PFSK-1 (cell line): ENCODE measurements around the gene MINK1.
A peak's percentile ranks its signal among the peaks of the same experiment; 100 is the strongest.

Experiments
- FOXP2 ChIP-seq: optimal IDR thresholded peaks from 2 replicates; pipeline ENCODE3; 2011; ENCODE audit warnings: borderline replicate concordance, control low read depth, inconsistent platforms; ENCODE audit not compliant: insufficient read depth; ENCODE audit errors: extremely low read length, extremely low read depth
- POLR2AphosphoS5 ChIP-seq: IDR thresholded peaks from 2 replicates; pipeline ENCODE4 v1.6.1; 2012; ENCODE audit warnings: low read depth, mild to moderate bottlenecking, control low read depth, low read length, moderate library complexity
- REST ChIP-seq, 2 experiments: IDR thresholded peaks; 2 replicates each; pipeline versions ENCODE4 v1.6.1 to v1.8.0; 2011 to 2012; ENCODE audit warnings: low read depth in 2 of 2, low read length in 2 of 2, control low read depth in 1 of 2, inconsistent platforms in 1 of 2, mild to moderate bottlenecking in 1 of 2, moderate library complexity in 1 of 2; ENCODE audit not compliant: insufficient read depth in 1 of 2
- SIN3A ChIP-seq: IDR thresholded peaks from 2 replicates; pipeline ENCODE4 v1.6.1; 2012; ENCODE audit warnings: mild to moderate bottlenecking, low read length, moderate library complexity, borderline replicate concordance; ENCODE audit not compliant: insufficient read depth
- TAF1 ChIP-seq: IDR thresholded peaks from 2 replicates; pipeline ENCODE4 v1.6.1; 2012; ENCODE audit warnings: low read length, control low read depth, borderline replicate concordance; ENCODE audit not compliant: insufficient read depth

Gene MINK1

GRCh38 chr17:4937553-4937952, 104.4 kb downstream of the MINK1 start:
- TF ChIP-seq FOXP2 (no peak), SIN3A (no peak), TAF1 (no peak)

- TF ChIP-seq TAF1 (no peak), FOXP2 (no peak), REST (IDR thresholded peaks at IDR 0.05; ENCODE audit: insufficient read depth in 1 of 2, low read depth in 2 of 2, low read length in 2 of 2) (no peak)
These were observed 104.9 kb downstream of the MINK1 start for GRCh38 chr17:4938069-4938491.

- TF ChIP-seq FOXP2 (no peak), TAF1 (no peak), SIN3A (no peak), REST (IDR thresholded peaks at IDR 0.05; ENCODE audit: insufficient read depth in 1 of 2, low read depth in 2 of 2, low read length in 2 of 2) (no peak), POLR2AphosphoS5 (no peak; the same call in 1 of the 2 replicates)
These were observed 105.8 kb downstream of the MINK1 start for GRCh38 chr17:4938688-4939545.

- no peak for TF ChIP-seq FOXP2
- no peak for TF ChIP-seq SIN3A
- TF ChIP-seq REST (IDR thresholded peaks at IDR 0.05; ENCODE audit: insufficient read depth in 1 of 2, low read depth in 2 of 2, low read length in 2 of 2), result no peak
- TF ChIP-seq TAF1, result no peak
- no peak for TF ChIP-seq POLR2AphosphoS5
These were observed 106.3 kb downstream of the MINK1 start for GRCh38 chr17:4939546-4939795.

- TF ChIP-seq REST (IDR thresholded peaks at IDR 0.05; ENCODE audit: insufficient read depth in 1 of 2, low read depth in 2 of 2, low read length in 2 of 2) (peak in 1 of 2 experiments; percentile 46; a peak in 1 of 4 replicates), TAF1 (peak; percentile 85; the same call in 1 of the 2 replicates), FOXP2 (peak; percentile 85), POLR2AphosphoS5 (peak; percentile 84), SIN3A (peak; percentile 99; the same call in 1 of the 2 replicates)
These were observed 106.8 kb downstream of the MINK1 start, which contains the start of the genes RNF167 and SLC25A11 for GRCh38 chr17:4939796-4940554. RNF167 (plus strand) TSS chr17:4940268; CDS start chr17:4940910, 642 bp downstream. SLC25A11 (minus strand) TSS chr17:4940046; CDS start chr17:4939910, 136 bp downstream.
